ENCODE data around the gene PMM1.
"Not testable (repeated sequence)": the region's sequence is repeated elsewhere in the genome, so short reads cannot be mapped to it uniquely, and the experiment has no call there.

Gene PMM1

DNA sequence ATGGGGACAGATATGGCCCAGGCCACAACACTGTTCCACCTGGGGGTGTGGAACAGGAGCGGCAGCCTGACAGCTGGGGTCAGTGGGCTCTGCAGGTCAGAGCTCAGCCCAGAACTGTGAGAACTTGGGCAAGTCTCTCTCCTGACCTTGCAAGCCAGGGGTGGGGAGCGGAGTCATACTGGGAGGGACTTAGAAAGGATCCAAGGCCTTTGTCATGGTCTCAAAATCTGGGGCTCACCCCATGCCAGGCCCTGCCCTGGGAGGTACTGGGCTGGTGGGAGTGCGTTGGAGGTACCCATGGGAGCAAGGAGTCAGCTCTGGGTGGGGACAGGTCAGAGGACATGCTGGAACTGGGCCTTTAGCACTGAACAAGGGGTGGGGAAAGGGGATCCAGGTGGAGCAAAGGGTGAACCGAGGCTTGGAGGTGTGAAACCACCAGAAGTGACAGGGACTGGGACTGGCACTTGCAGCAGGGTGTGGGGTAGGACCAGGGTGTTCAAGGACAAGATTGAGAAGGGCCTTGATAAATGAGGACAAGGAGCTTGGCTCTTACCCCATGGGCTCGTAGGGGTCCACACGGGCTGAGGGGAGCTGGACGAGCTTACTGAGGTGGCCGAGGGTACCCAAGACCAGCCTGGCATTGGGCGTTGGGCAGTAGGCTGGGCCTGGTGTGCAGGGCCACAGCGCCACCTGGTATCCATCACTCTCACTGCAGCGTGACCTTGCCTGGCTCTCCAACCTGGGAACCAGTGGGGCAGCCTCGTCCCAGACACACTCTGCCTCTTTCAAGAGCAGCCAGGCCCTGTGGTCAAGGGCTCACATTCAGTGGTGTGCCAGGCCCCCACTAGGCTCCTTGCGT lies 7.4 kb upstream of the PMM1 start:
- no peak for FAIRE-seq

DNA sequence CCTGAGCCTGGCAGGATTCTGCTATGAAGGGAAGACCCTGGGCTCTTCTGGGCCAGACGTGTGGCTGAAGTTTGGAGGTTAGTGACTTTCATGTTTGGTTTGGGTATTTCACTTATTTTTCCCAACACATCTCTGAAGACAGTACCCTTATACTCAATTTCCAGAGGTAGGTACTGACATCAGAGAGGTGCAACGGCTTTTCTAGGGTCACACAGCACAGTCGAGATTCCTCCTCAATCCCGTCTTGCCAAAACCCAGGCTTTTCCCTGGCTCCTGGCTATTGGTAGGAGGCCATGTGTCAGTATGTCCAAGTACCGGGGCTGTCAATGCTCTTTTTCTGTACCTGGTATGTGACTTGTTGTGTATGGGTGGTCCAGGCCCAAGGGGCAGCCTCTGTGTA lies 6.1 kb upstream of the PMM1 start:
- no peak for FAIRE-seq

DNA sequence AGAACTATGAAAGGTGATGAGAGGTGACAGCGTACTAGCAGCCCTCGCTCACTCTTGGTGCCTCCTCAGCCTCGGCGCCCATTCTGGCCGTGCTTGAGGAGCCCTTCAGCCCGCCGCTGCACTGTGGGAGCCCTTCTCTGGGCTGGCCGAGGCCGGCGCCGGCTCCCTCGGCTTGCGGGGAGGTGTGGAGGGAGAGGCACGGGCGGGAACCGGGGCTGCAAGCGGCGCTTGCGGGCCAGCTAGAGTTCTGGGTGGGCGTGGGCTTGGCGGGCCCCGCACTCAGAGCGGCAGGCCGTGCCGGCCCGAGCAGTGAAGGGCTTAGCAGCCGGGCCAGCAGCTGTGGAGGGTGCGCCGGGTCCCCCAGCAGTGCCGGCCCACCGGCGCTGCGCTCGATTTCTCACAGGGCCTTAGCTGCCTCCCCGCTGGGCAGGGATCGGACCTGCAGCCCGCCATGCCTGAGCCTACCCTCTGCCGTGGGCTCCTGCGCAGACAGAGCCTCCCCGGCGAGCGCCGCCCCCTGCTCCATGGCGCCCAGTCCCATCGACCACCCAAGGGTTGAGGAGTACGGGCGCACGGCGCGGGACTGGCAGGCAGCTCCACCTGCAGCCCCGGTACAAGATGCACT lies 3.8 kb upstream of the PMM1 start:
- not testable (repeated sequence) for FAIRE-seq

DNA sequence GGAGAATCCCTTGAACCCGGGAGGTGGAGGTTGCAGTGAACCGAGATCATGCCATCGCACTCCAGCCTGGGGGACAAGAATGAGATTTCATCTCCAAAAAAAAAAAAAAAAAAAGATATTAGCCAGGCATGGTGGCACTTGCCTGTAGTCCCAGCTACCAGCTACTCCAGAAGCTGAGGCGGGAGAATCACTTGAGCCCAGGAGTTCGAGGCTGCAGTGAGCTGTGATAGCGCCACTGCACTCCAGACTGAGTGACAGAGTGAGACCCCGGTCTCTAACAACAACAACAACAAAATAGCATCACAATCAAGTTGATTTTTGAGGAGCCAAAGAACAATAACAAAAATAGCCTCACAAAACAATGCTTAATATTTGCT lies 2.3 kb downstream of the PMM1 start:
- FAIRE-seq: no peak

DNA sequence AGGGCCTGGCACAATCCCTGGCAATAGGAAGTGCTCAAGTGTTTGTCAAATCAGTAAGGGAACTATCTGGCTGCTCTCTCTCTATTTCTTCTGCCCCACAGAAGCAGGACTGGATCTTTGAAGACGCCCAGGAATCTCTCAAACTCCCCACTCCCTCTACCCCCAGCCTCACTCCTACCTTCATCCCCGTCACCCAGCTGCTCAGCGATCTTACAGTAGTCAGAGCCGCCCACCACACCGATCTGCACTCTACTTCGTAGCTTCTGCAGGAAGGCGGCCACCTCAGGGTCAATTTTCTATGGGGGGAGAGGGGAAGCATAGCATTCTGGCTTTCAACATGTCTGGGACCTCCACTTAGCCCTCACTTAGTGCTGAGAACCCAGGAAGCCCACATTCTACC lies 3.7 kb downstream of the PMM1 start:
- no peak for FAIRE-seq

DNA sequence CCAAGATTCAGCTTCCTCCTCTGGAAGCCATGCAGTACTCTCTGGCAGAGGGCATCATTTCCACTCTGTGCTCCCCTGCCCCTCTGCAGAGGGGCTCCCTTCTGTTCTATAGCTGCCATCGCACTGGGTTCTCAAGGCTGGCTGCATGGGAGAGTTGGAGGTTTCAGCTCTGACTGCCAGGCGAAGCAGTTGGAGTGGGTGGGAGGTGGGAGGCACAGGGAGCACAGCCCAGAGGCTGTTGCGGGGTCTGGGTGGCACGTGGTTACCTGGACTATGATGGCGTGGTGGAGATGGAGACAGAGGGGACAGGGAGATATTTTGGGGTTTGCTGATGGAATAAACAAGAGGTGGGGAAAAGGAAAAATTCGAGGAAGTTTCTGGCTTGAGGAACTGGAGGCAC lies 4.8 kb downstream of the PMM1 start:
- FAIRE-seq: no peak

DNA sequence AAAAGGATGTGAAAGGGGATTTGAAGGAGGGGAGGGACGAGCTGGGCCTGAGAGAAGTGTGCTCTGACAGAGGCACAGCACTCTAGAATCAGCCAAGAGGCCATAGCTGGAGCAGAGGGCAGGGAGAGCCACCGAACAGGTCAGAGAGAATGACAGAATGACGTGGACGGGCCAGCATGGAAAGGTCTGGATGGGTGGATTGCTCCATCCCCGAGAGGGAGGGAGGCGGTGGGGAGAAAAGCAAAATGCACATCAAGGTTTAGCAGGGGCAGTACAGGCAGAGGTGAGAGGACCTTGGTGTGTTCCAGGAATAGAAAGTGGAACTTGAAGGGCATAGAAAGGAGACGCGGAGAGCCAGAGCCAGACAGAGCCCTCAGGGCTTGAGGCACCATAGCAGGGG lies 6.9 kb downstream of the PMM1 start:
- no peak for FAIRE-seq

DNA sequence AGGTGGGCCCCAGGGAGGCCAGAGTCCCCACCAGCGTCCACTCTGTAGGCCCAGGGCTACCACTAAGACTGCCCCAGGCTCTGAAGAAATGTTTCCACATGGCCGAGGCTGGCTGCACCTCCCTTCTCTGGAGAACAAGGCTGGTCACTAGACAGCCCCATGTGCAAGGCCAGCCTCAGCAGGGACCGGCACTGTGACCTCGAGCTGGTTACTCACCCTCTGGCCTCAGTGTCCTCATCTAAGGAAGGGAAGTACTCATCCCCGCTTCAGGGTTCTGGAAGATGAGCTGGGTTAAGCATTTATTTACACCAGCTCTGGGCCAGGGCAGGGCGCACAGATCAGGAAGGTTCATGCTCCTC lies 9.7 kb downstream of the PMM1 start:
- FAIRE-seq: no peak

DNA sequence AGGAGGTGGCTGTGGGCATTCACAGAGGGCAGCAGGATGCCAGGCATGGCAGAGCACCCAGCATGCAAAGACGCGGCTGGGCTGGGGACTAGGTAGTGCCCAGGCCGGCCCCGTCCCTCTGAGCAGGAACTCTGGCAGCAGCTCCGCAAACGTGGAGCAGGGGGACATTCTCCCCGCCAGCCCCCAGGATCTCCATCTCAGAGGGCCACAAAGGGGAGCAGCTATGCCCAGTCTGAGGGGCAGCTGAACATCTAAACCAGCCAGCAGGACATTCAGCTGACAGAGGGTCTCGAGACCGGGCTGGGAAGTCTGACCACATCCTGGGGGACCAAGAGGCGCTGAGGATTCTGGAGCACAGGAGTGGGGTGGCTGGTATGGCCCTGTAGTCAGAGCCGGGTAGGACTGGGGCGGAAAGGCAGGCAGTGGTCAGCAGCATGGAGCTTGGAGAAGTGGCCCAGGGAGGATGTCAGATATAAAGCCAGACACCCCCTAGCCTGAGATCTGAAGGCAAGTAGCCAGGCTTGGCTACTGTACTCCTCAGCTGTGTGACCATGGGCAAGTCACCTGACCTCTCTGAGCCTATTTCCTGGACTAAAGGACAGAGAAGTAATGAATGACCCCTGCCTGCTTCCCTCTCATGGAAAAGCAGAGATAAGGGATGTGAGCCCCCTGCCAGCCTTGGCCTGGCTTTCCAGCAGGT lies 10.2 kb downstream of the PMM1 start:
- no peak for FAIRE-seq

DNA sequence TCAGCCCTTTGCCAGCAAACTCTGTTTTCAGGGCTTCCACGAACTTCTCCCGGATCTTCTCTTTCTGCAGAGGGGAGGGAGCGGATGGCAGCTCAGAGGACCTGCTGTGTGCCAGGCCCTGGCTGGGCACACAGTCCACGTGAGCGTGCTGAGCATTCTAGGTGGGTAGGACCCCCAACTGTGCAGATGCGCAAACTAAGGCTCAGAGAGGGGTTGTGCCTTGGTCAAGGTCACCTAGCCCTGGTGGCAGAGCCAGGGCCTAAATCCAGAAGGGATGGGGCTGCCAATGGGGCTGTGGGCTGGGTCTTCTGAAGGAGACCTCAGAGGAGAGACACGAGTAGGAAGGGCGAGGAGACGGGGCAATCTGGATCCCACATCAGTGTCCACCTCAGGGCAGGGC lies 10.8 kb downstream of the PMM1 start:
- FAIRE-seq: no peak

DNA sequence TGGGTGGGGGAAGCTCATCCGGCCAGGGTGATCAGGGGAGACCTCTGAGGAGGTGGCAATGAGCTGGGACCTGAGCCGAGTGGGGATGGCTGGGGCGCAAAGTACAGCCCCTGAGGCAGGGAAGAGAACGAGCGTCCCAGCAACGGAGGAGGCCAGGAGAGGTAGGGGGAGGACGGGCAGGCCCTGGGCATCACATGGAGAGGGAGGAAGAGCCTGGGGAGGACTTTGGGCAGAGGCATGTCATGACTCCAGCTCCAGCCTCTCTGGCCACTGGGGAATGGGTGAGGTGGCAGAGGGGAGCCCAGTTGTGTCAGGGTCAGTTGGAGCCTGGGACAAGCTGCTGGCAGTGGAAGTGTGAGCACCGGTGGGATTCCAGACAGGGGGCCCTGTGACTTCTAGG lies 11.5 kb downstream of the PMM1 start:
- FAIRE-seq: no peak

DNA sequence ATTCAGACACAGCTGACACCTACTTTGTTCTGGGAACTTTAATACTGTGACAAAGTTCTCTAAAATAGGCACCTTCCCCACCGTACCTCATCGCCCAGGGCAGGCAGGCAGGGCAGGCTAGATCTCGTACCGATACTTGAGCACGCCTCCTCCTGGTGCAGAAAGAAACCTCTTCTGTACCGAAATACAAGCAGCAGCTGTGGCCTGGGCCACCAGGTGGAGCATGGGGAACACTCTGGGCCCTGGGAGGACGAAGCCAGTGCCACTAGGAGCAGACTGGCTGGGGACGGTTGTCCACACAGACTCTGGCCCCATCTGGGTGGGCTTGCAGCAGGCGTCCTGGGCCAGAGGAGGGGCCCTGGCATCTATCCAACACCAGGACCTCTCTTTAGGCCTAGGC lies 12.8 kb downstream of the PMM1 start:
- FAIRE-seq: peak; percentile 79

DNA sequence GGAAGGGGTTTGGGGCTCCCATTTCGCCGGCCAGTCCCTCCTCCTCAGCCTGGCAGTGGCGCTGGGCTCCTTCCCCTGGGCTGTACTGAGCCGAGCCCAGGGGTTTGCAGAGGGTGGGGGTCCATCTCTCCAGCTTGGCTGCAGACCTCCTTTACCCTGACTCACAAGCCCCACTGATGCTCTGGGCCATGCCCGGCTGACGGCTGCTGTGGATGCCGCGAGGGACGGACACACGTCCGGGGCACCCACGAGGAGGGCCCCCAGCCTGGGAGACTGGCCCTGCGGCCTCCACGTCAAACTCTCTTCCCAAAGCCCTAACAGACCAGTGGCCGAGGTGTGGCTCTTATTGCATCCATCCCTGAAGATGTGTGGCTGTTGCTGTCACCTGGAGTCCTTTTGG lies 14.1 kb downstream of the PMM1 start:
- no peak for FAIRE-seq

DNA sequence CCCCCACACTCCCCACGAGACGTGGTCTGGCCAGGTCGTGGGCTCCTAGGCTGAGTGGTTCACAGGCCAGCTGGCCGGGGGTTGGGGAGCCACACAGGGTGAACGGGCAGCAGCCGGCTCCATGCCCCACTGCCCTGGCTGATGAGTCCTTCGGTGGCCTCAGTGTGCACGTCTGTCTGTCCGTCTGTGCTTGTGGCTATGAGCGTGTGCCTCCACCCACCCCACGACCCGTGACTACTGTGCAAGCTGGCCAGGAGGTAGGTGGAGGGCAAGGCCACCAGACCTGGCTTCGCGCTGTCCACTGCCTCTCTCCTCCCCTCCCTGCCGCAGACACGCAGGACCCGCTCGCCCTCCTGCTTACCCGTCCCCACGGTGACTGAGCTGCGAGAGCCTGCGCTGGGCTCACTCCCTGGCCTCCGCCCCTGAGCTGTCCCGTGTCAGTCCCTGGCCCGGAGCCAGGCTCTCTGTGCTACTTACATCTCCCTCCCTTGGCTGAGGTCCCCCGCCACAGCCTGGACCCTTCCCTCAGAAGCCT lies 14.7 kb downstream of the PMM1 start:
- no peak for FAIRE-seq

DNA sequence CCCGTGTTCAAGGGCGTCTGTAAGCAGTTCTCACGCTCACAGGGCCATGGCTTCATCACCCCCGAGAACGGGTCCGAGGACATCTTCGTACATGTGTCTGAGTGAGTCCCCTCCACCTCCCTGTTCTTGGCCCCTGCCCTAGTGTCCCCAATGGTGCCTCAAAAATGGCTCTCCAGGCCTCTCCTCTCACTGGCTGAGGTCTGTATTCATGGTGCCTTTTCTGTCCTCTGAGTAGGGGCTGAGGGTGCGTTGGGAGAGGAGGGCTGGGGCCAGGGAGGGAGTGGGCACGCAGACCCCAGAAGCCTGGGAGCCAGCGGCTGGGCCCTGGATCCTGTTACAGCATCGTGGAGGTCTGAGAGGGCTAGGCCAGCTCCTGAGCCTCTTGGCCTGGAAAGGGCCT lies 16.0 kb downstream of the PMM1 start:
- no peak for FAIRE-seq

DNA sequence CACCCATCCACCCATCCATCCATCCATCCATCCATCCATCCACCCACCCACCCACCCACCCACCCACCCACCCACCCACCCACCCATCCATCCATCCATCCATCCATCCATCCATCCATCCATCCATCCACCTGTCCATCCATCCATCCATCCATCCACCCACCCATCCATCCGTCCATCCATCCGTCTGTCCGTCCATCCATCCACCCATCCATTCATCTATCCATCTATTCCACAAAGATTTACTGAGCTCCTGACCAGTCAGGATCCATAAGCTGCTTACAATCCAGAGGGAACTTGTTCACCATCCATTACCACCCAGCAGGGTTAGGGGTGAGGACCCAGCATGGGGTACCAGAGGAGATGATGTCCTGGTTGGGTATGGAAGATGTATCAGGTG lies 17.3 kb downstream of the PMM1 start:
- FAIRE-seq: not testable (repeated sequence)

DNA sequence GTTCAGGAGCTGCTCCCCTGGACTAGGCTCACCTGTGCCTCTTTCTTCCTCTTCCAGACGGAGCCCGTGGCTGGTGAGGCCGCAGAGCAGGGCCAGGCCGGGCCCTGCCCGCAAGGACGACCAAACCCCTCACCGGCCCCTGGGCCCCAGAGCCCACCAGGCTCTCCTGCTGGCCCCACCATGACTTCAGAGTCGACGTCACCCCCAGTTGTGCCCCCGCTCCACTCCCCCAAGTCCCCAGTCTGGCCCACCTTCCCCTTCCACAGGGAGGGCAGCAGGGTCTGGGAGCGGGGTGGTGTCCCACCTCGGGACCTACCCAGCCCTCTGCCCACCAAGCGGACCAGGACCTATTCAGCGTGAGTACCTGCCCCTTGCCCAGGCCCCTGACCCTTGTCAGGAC lies 17.9 kb downstream of the PMM1 start:
- no peak for FAIRE-seq

DNA sequence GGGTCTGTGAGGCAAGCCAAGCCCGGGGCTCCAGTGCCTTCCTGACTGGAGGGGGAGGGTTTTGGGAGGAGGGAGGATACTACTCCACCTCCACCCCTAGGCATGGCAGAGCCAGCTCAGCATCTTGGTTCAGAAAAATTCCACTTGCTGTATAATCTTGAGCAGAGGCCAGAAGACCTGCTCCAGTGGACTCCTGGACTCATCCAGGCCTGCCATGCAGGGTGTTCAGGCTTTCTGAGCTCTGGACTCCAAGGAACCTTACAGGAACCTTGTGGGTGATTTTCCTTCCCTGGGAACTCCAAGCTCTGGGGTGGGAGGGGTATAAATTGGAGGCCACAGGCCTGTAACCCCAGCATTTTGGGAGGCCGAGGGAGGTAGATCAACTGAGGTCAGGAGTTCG lies 19.4 kb downstream of the PMM1 start:
- no peak for FAIRE-seq

DNA sequence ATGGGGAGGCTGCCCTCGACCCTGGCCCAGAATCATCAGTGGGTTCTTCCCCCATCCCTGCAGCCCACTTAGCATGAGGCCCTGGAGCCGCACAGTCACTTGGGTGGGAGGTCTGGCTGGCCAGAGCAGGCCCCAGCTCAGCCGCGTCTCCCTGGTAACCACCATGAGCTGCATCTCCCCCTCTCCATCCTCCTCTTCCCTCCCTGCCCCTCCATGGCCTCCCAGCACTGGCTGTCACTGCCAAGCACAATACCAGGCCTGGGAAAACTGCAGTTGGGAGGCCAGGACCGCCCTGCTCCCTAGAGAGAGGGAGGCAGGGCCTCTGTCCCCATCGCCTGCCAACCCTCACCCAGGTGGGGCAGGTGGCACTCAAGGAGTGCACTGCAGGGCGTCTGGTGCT lies 20.8 kb downstream of the PMM1 start:
- no peak for FAIRE-seq

DNA sequence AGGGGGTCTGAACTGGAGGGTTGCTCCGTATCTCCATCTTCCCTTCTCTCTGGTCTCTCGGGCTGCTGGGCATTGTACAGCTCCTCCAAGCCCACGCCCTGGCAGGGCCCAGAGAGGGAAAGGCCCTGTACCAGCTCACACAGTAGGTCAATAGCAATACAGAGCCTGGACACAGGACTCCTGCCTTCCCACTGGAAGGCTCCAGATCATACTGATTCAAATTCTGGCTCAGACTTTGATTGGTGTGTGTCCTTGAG lies 22.2 kb downstream of the PMM1 start:
- no peak for FAIRE-seq

DNA sequence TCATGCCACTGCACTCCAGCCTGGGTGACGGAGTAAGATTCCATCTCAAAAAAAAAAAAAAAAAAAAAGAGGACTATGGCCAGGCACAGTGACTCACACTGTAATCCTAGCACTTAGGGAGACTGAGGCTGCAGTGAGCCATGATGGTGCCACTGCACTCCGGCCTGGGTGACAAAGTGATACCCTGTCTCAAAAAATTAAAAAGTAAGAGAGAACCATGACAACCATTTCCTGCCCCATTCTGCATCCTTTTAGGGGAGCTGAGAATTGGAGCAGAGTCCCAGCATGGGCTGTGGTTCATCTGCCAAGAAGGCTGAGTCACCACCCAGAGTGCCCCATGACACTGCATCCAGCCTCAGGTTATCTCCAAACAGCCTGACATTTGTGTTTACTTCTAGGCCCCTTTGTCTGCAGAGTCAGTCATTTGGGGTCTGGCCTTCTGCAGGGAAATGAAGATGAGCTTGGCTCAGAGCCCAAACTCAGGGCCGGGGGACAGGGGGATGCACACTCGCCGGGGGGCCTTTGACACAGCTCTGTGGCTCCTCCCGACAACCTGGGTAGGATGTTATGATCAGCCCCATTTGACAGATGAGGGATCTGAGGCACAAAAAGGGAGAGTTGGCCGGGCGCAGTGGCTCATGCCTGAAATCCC lies 24.1 kb downstream of the PMM1 start:
- FAIRE-seq: no peak

DNA sequence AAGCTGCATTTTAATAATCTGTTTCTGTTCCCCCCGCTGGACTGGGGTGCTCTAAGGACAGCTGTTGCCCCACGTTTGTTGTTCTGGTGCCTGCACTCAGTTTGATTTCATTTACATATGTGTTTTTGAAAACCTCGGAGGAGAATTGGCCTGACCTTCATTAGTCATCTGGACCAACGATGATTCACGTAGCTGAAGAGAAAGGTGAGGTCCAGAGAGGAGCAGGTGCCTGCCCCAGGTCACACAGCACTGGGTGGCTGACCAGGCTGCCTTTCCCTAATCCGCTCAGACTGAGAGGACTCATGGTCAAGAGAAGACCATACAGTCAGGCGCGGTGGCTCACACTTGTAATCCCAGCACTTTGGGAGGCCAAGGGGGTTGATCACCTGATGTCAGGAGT lies 25.1 kb downstream of the PMM1 start:
- no peak for FAIRE-seq

DNA sequence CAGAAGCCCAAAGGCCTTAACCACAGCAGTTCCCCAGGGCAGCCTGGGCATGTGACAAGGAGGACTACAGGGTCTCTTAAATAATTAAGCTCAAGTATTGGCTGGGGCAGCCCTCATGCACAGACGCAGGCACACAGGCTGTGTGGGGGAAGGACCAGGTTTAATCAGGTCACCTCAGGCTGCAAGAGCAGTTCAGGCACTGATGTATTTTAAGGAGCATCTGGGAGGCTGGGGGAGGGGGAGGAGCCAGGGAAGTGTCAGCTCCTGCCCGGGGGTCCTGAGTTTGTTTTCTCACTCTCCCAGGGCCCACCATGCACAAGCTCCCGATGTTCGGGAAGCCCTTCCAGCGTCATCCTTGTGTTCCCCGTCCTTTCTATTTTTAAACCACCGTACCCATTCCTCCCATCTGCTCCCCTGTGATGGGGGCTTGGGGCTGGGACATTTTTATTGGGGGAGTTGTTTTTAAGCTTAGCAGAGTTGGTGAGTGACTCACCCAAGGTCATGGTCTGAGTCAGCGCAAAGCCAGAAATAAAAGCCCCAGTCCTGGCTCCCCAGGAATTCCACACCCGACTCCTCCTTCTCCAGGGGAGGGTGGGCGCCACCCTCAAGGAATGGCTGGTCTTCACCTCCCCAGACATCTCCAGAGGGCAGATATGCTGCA lies 26.5 kb downstream of the PMM1 start:
- FAIRE-seq: no peak
